Lower lobe of right lung (tissue), 2 donors: Measurements from ENCODE around the gene FTCD. TPM values are rescaled to one million over a fixed set of nuclear protein-coding genes. Genes with fewer than 3 reads are reported as not detected.

Experiments used
- ATAC-seq, 2 donors: fragments of 200-7000 bp; cut with Tn5 transposase; one replicate each; pipeline ENCODE4 v1.9.1; 2020 to 2022; ENCODE audit warnings: mild to moderate bottlenecking in 2 of 2, moderate library complexity in 2 of 2
- DNase-seq: peaks from one replicate; pipeline ENCODE4 v3.0.0-alpha.2; 2020
- H3K27ac ChIP-seq: fragments of 200-600 bp; one replicate; pipeline ENCODE4 v1.8.0; 2022
- H3K27me3 ChIP-seq: fragments of 200-600 bp; one replicate; pipeline ENCODE4 v1.8.0; 2022; ENCODE audit warnings: low read depth
- H3K36me3 ChIP-seq: fragments of 200-600 bp; one replicate; pipeline ENCODE4 v1.8.0; 2022; ENCODE audit warnings: mild to moderate bottlenecking
- H3K4me1 ChIP-seq: fragments of 200-600 bp; one replicate; pipeline ENCODE4 v1.8.0; 2022
- H3K4me3 ChIP-seq: fragments of 200-600 bp; one replicate; pipeline ENCODE4 v1.8.0; 2022; ENCODE audit warnings: mild to moderate bottlenecking
- H3K9me3 ChIP-seq: fragments of 200-600 bp; one replicate; pipeline ENCODE4 v1.8.0; 2022
- CTCF ChIP-seq: fragments of 200-600 bp; IDR thresholded peaks from one replicate; pipeline ENCODE4 v1.8.0; 2022; ENCODE audit warnings: antibody characterized with exemption, mild to moderate bottlenecking
- intact Hi-C: fragments of 100-400 bp; cut with DNase I; formaldehyde crosslinking; loops from one replicate; pipeline ENCODE4 v1.11.0; 2022
- total RNA-seq: library from RNA; stranded (reverse); fragmentation: NEBNext Ultra II Directional; extraction: Animal tissue kit (Norgen Biotek cat#: 25700); gene quantifications from one replicate; pipeline ENCODE4 v1.2.1, GENCODE V29; 2021
- donor health status: DM: no; HTN: yes; CAD: no; lungs with severe emphysema.

FTCD gene
- total RNA-seq, 1 donor from 2014 or later = 1.5 TPM

GRCh38 chr21:46145840-46146691 lies 9.3 kb downstream of the FTCD start:
- TF ChIP-seq CTCF = no peak
- DNase-seq (peak; percentile 39), ATAC-seq (no peak)
- H3K36me3 ChIP-seq = no peaks in the 10 kb centered on the region
- H3K27ac ChIP-seq = no peak overlapping the region
- intact Hi-C loops = no loop called here
- H3K27me3 ChIP-seq = no peaks in the 10 kb centered on the region
- no peaks in the 10 kb centered on the region for H3K9me3 ChIP-seq
- no peak overlapping the region for H3K4me3 ChIP-seq
- peaks cover 7% of the 10 kb centered on the region for H3K4me1 ChIP-seq

- intact Hi-C loops = no loop called here
- no peak for DNase-seq
Observed at GRCh38 chr21:46145159-46145839, 10.1 kb downstream of the FTCD start.

GRCh38 chr21:46144464-46145070 lies 10.8 kb downstream of the FTCD start:
- no peak for ATAC-seq
- intact Hi-C loops = no loop called here
- no peak overlapping the region for H3K27ac ChIP-seq

More at GRCh38 chr21:46145159-46145839, 10.1 kb downstream of the FTCD start:
- no peak overlapping the region for H3K4me3 ChIP-seq
- no peaks in the 10 kb centered on the region for H3K36me3 ChIP-seq
- H3K27me3 ChIP-seq = no peaks in the 10 kb centered on the region
- H3K27ac ChIP-seq = no peak overlapping the region
- ATAC-seq = no peak
- no peaks in the 10 kb centered on the region for H3K9me3 ChIP-seq
- no peak for TF ChIP-seq CTCF
- H3K4me1 ChIP-seq = peaks cover 7% of the 10 kb centered on the region

GRCh38 chr21:46142582-46143473 lies 12.6 kb downstream of the FTCD start:
- H3K27me3 ChIP-seq = no peaks in the 10 kb centered on the region
- no peaks in the 10 kb centered on the region for H3K9me3 ChIP-seq
- H3K27ac ChIP-seq = no peak overlapping the region
- H3K36me3 ChIP-seq = no peaks in the 10 kb centered on the region
- H3K4me1 ChIP-seq = peaks cover 7% of the 10 kb centered on the region
- ATAC-seq = no peak
- DNase-seq = no peak
- no peak overlapping the region for H3K4me3 ChIP-seq
- intact Hi-C loops = no loop called here
- TF ChIP-seq CTCF = no peak

More at GRCh38 chr21:46144464-46145070, 10.8 kb downstream of the FTCD start:
- Histone ChIP-seq H3K4me3 (no peak overlapping the region), H3K9me3 (no peaks in the 10 kb centered on the region), H3K4me1 (peaks cover 7% of the 10 kb centered on the region), H3K36me3 (no peaks in the 10 kb centered on the region), H3K27me3 (no peaks in the 10 kb centered on the region)
- no peak for DNase-seq
- TF ChIP-seq CTCF = no peak
